ENCODE data around the gene ATOH1.

The ATOH1 gene

GRCh38 chr4:93814141-93814540 is 14.4 kb upstream of the ATOH1 start:
- H3K4me3 ChIP-seq (ENCODE audit: low read depth, low read length): no peak overlapping the region
- TF ChIP-seq POLR2A (IDR thresholded peaks at IDR 0.05; ENCODE audit: extremely low read depth, insufficient read length): no peak
- DNase-seq (ENCODE audit: low read depth): no peak

GRCh38 chr4:93814722-93815121 is 13.8 kb upstream of the ATOH1 start:
- DNase-seq (ENCODE audit: low read depth): peak; percentile 82
- no peak overlapping the region for H3K4me3 ChIP-seq (ENCODE audit: low read depth, low read length)
- no peak for TF ChIP-seq MYC (IDR thresholded peaks at IDR 0.05; ENCODE audit: low read depth, low read length)
- peak; percentile 57 for TF ChIP-seq MAX (IDR thresholded peaks at IDR 0.05; ENCODE audit: low read depth, low read length)

GRCh38 chr4:93825551-93826216 is 2.9 kb upstream of the ATOH1 start:
- H3K4me3 ChIP-seq (ENCODE audit: low read depth, low read length): no peak overlapping the region
- TF ChIP-seq MYC (IDR thresholded peaks at IDR 0.05; ENCODE audit: low read depth, low read length) (no peak), MAX (IDR thresholded peaks at IDR 0.05; ENCODE audit: low read depth, low read length) (no peak), POLR2A (IDR thresholded peaks at IDR 0.05; ENCODE audit: extremely low read depth, insufficient read length) (no peak), CTCF (IDR thresholded peaks at IDR 0.05; ENCODE audit: low read depth, low read length) (no peak)
- DNase-seq (ENCODE audit: low read depth): no peak

GRCh38 chr4:93827272-93827947 is 1.1 kb upstream of the ATOH1 start:
- DNase-seq (ENCODE audit: low read depth): no peak
- H3K4me3 ChIP-seq (ENCODE audit: low read depth, low read length): no peak overlapping the region
- TF ChIP-seq MAX (IDR thresholded peaks at IDR 0.05; ENCODE audit: low read depth, low read length) (no peak), MYC (IDR thresholded peaks at IDR 0.05; ENCODE audit: low read depth, low read length) (no peak), POLR2A (IDR thresholded peaks at IDR 0.05; ENCODE audit: extremely low read depth, insufficient read length) (no peak), CTCF (IDR thresholded peaks at IDR 0.05; ENCODE audit: low read depth, low read length) (no peak)

- TF ChIP-seq POLR2A (IDR thresholded peaks at IDR 0.05; ENCODE audit: extremely low read depth, insufficient read length) (no peak), MYC (IDR thresholded peaks at IDR 0.05; ENCODE audit: low read depth, low read length) (no peak), MAX (IDR thresholded peaks at IDR 0.05; ENCODE audit: low read depth, low read length) (no peak), CTCF (IDR thresholded peaks at IDR 0.05; ENCODE audit: low read depth, low read length) (no peak)
- H3K4me3 ChIP-seq (ENCODE audit: low read depth, low read length): no peak overlapping the region
- DNase-seq (ENCODE audit: low read depth): no peak
Observed at GRCh38 chr4:93828995-93829819, 654 bp downstream of the ATOH1 start.

- no peak for DNase-seq (ENCODE audit: low read depth)
- H3K4me3 ChIP-seq (ENCODE audit: low read depth, low read length): no peak overlapping the region
- no peak for TF ChIP-seq MAX (IDR thresholded peaks at IDR 0.05; ENCODE audit: low read depth, low read length)
- no peak for TF ChIP-seq CTCF (IDR thresholded peaks at IDR 0.05; ENCODE audit: low read depth, low read length)
- no peak for TF ChIP-seq POLR2A (IDR thresholded peaks at IDR 0.05; ENCODE audit: extremely low read depth, insufficient read length)
Observed at GRCh38 chr4:93829820-93830687, 1.5 kb downstream of the ATOH1 start.

Data from NB4 (cell line).